Epidermal melanocyte (primary cell): Measurements from ENCODE around the gene AURKB.

Experiments
- DNase-seq: peaks from one replicate; pipeline ENCODE4 v3.0.0; 2011; ENCODE audit warnings: low spot score; ENCODE audit not compliant: insufficient read length

AURKB gene

GRCh38 chr17:8162233-8162996, 48.0 kb downstream of the AURKB start, which contains the start of gene VAMP2:
VAMP2 (minus strand) TSS chr17:8162948; CDS start chr17:8162879, 69 bp downstream.
- no peak for DNase-seq

GRCh38 chr17:8161289-8162232, 48.8 kb downstream of the AURKB start:
- no peak for DNase-seq

GRCh38 chr17:8160741-8161221, 49.6 kb downstream of the AURKB start:
- DNase-seq: no peak

GRCh38 chr17:8160224-8160577, 50.2 kb downstream of the AURKB start:
- no peak for DNase-seq

- DNase-seq: no peak
Observed at GRCh38 chr17:8159459-8160223, 50.7 kb downstream of the AURKB start.

- DNase-seq: no peak
Observed at GRCh38 chr17:8159032-8159400, 51.4 kb downstream of the AURKB start.

- DNase-seq: peak; percentile 95
Observed at GRCh38 chr17:8158267-8159031, 51.9 kb downstream of the AURKB start.

- DNase-seq: peak; percentile 99
Observed at GRCh38 chr17:8156246-8156992, 54.0 kb downstream of the AURKB start.

GRCh38 chr17:8155996-8156245, 54.5 kb downstream of the AURKB start:
- DNase-seq: no peak

- no peak for DNase-seq
Observed at GRCh38 chr17:8155231-8155995, 55.0 kb downstream of the AURKB start.
